ENCODE data around the gene MAPKAPK2. TPM values are rescaled to one million over a fixed set of nuclear protein-coding genes. Genes with fewer than 3 reads are reported as not detected.

The MAPKAPK2 gene
- total and polyA plus RNA-seq, 2 of the 13 experiments (the other 11 are each of a cell fraction or from before 2014, with no cell fraction given): 16.6 to 34.0 TPM

GRCh38 chr1:206635080-206635977 is 49.4 kb upstream of the MAPKAPK2 start, which contains the start of gene DYRK3 (continued):
- TF ChIP-seq ZNF407 (CRISPR knock-in tag; IDR thresholded peaks at IDR 0.05; ENCODE audit: not compliant biosample characterization) (peak; percentile 33), ZNF263 (CRISPR knock-in tag; IDR thresholded peaks at IDR 0.05) (no peak), HNRNPH1 (optimal IDR thresholded peaks at IDR 0.05; ENCODE audit: low read depth, low read length) (no peak), GPN1 (CRISPR knock-in tag; IDR thresholded peaks at IDR 0.05; ENCODE audit: borderline replicate concordance) (no peak), HHEX (CRISPR knock-in tag; IDR thresholded peaks at IDR 0.05) (no peak), PRDM10 (CRISPR knock-in tag; IDR thresholded peaks at IDR 0.05; ENCODE audit: low read depth) (no peak), ZNF331 (CRISPR knock-in tag; IDR thresholded peaks at IDR 0.05) (0 out of 2 replicates have a peak, but pooled peaks have one; percentile 60), KDM3A (CRISPR knock-in tag; IDR thresholded peaks at IDR 0.05; ENCODE audit: low read depth) (peak; percentile 46; the same call in 1 of the 2 replicates), ZNF484 (CRISPR knock-in tag; IDR thresholded peaks at IDR 0.05; ENCODE audit: borderline replicate concordance, low read depth) (no peak), ZNF160 (CRISPR knock-in tag; IDR thresholded peaks at IDR 0.05) (peak; percentile 85; the same call in 1 of the 2 replicates), CHD2 (IDR thresholded peaks at IDR 0.05; ENCODE audit: low read depth, low read length) (no peak), ZNF644 (CRISPR knock-in tag; IDR thresholded peaks at IDR 0.05; ENCODE audit: low read depth) (no peak)
